ENCODE data around the gene FBXL2.
A peak's percentile ranks its signal among the peaks of the same experiment; 100 is the strongest.
"Not testable (repeated sequence)": the region's sequence is repeated elsewhere in the genome, so short reads cannot be mapped to it uniquely, and the experiment has no call there.

FBXL2 gene

DNA sequence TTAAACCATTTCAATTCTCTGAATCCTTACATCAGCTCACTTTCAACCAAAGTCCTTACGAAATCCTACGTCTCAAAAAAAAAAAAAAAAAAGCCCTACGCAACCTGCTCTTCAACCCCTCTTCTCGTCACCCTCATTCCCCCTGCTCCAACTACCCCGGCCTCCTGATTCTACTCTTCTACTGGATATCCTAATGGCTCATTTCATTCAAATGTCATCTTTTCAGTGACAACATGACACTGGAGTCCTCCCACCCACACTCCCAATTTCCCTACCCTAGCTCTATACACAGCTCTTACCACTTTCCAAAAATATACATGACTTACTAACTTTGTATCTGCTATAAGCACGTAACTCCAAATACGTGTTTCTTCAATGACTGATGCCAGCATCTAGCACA, 151.5 kb downstream of the FBXL2 start:
- TF ChIP-seq, protein P1, sequence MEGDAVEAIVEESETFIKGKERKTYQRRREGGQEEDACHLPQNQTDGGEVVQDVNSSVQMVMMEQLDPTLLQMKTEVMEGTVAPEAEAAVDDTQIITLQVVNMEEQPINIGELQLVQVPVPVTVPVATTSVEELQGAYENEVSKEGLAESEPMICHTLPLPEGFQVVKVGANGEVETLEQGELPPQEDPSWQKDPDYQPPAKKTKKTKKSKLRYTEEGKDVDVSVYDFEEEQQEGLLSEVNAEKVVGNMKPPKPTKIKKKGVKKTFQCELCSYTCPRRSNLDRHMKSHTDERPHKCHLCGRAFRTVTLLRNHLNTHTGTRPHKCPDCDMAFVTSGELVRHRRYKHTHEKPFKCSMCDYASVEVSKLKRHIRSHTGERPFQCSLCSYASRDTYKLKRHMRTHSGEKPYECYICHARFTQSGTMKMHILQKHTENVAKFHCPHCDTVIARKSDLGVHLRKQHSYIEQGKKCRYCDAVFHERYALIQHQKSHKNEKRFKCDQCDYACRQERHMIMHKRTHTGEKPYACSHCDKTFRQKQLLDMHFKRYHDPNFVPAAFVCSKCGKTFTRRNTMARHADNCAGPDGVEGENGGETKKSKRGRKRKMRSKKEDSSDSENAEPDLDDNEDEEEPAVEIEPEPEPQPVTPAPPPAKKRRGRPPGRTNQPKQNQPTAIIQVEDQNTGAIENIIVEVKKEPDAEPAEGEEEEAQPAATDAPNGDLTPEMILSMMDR (conservative IDR thresholded peaks at IDR 0.05; ENCODE audit: control insufficient read depth, insufficient read depth, low read depth, low read length), result no peak
- DNase-seq (ENCODE audit: low read depth), result no peak
- H3K4me3 ChIP-seq (ENCODE audit: control insufficient read depth, low read depth, low read length), result no peak overlapping the region

DNA sequence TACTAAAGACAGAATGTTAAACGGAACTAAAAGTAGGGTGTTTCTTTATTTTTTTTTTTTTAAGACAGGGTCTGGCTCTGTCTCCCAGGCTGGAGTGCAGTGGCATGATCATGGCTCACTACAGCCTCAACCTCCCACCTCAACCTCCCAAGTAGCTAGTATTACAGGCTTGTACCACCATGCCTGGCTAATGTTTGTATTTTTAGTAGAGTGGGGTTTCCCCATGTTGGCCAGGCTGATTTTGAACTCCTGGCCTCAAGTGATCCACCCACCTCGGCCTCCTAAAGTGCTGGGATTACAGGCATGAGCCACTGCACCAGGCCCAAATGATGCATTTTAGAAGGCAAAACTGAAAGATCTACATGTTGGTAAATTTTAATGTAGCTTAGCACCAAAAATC, 152.1 kb downstream of the FBXL2 start:
- not testable (repeated sequence) for DNase-seq (ENCODE audit: low read depth); H3K4me3 ChIP-seq (ENCODE audit: control insufficient read depth, low read depth, low read length)

DNA sequence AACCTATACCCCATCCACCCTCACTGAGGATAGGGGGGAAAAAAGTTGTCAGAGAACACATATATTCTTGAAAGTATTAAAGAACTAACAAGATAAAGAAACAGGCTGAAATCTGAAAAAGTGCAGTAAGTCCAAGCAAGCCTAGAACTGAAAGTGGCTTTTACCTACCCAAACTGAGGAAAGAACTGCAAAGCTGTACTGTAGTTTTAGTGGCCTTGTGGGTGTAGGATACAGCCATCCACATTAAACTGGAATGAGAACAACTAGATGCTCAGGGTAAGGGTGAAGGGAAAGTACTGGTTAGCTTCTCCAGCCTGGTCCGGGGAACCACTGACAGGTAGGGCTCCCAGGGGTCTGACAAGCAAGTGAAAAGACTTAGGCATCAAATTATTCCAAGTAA, 152.8 kb downstream of the FBXL2 start:
- no peak overlapping the region for H3K4me3 ChIP-seq (ENCODE audit: control insufficient read depth, low read depth, low read length)
- DNase-seq (ENCODE audit: low read depth), result no peak
- TF ChIP-seq, protein P1 (conservative IDR thresholded peaks at IDR 0.05; ENCODE audit: control insufficient read depth, insufficient read depth, low read depth, low read length), result no peak

DNA sequence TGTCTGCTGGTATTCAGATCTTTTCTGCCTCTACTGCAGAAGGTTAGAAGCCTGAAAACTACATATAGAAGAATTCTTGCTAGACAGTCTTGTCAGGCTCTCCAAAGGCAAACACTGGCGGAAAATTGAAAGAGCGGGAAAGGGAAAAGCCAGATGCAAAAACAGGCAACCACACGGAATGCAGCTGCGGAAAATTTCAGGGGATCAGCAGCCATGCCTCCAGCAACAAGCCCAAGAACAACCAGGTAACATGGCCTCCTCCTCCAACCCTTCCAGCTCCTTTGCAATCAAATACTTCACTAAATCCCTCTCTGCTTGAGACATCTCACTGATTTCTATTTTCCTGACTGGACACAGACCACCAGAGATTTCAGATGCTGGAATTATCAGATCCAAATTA, 153.3 kb downstream of the FBXL2 start:
- TF ChIP-seq, protein P1 (conservative IDR thresholded peaks at IDR 0.05; ENCODE audit: control insufficient read depth, insufficient read depth, low read depth, low read length), result no peak
- no peak overlapping the region for H3K4me3 ChIP-seq (ENCODE audit: control insufficient read depth, low read depth, low read length)
- no peak for DNase-seq (ENCODE audit: low read depth)

DNA sequence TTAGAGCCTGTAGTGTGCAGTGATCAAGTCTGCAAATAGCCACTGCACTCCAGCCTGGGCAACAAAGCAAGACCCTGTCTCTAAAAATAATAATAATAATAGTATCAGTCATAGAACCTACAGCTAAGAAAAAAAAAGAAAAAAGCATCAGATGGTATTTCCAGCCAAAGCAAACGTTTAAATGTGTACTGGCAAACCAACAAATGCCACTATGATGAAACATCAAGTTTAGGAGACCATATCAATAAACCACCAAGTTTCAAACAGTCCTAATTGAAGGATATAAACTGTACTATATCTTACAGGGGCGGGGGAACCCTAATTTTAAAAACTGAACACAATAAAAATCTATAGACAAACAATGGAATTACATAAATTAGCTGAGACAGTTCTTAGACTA, 156.6 kb downstream of the FBXL2 start:
- DNase-seq (ENCODE audit: low read depth), result peak; percentile 50
- TF ChIP-seq, protein P1 (conservative IDR thresholded peaks at IDR 0.05; ENCODE audit: control insufficient read depth, insufficient read depth, low read depth, low read length), result no peak
- H3K4me3 ChIP-seq (ENCODE audit: control insufficient read depth, low read depth, low read length), result no peak overlapping the region

Measured in fibroblast of mammary gland (primary cell).